Stimulated activated CD8-positive, alpha-beta memory T cell treated with anti-CD3 and anti-CD28 coated beads, Interleukin-15, amount 100 ng/mL, for 4 hours (primary cell): ENCODE data around the gene TSPEAR.
"Not testable (repeated sequence)": the region's sequence is repeated elsewhere in the genome, so short reads cannot be mapped to it uniquely, and the experiment has no call there.

Experiments used
- DNase-seq, 2 donors: peaks; one replicate each; pipeline ENCODE4 v3.0.0-alpha.2; 2020; ENCODE audit warnings: low read depth in 2 of 2

Gene TSPEAR

GRCh38 chr21:44484498-44485253 is 226.7 kb downstream of the TSPEAR start:
- no peak for DNase-seq

GRCh38 chr21:44483288-44484237 is 227.8 kb downstream of the TSPEAR start:
- DNase-seq = no peak

DNA sequence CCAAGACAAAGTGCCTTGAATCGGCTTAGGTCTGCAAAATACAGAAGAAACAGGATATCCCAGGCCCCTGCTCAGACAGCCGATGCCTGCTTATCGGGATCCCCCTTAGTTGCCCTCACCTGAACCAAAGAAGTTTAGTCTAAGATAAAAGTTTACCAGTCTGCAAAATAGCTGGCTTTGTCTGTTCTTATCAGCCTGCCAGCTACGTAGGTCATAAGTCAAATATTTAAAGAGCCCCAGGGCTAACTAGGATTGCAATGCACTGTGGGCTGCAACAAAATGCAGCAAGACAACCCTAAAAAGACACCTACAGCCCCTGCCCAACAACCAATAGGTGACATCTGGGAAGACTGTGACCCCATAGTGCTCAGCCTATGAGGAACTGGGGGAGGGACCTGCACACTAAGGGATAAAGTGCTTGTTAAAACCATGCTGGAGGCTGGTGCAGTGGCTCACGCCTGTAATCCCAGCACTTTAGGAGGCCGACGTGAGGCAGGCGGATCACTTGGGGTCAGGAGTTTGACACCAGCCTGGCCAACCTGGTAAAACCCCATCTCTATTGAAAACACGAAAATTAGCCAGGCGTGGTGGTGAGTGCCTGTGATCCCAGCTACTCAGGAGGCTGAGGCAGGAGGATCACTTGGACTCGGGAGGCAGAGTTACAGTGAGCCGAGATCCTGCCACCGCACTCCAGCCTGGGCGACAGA is 228.6 kb downstream of the TSPEAR start:
- DNase-seq = no peak

DNA sequence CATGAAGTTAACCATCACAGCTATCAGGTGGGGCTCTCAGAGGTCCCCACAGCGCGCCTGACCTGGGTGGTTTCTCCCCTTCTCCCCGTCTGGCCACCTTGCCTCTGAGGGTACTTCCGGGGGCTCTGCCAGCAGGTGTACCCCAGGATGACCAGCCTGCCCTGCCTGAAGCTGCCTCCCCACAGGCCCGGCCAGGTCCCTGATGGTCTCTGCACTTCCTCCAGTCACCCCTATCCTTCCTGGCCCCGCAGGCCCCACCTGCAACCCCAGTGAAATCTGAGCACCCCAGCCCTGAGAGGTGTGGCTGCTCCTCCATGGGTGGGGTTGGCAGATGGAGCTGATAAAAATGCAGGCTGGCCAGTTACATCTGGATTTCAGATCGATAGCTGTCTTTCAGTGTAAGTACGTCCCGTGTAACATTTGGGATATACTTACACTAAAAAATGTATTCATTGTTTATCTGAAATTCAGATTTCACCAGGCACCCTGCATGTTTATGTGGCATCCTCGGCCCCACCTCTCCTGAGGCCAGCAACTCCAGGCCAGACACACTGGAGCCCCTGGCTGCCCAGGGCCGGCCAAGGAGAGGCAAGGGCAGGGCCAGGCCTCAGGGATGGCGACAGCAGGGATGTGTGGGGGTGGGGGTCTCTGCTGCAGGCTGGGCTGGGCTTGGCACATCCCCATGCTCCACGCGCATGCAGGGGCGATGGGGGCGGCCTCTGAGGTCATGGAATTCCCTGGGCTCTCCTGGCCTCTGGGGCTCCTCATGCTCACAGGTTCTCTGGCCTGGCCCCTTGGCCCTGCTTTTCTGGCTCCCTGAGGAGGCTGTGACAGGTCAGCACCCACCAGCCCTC is 230.9 kb downstream of the TSPEAR start:
- DNase-seq = no peak

DNA sequence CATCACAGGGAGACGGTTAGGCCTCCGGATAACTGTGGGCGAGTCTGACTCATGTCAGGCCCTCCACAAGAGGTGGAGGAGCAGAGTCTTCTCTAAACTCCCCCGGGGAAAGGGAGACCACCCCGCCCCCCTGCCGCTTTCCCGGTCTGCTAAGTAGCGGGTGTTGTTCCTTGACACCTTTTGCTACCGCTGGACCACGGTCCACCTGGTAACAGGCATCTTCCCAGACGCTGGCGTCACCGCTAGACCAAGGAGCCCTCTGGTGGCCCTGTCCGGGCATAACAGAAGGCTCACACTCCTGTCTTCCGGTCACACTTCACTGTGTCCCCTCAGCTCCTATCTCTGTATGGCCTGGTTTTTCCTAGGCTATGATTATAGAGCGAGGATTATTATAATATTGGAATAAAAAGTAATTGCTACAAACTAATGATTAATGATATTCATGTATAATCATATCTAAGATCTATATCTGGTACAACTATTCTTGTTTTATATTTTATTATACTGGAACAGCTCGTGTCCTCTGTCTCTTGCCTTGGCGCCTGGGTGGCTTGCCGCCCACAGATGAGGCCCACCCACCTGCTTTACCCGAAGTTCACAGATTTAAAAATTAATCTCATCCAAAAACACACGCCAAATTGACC is 231.7 kb downstream of the TSPEAR start:
- DNase-seq = not testable (repeated sequence)

DNA sequence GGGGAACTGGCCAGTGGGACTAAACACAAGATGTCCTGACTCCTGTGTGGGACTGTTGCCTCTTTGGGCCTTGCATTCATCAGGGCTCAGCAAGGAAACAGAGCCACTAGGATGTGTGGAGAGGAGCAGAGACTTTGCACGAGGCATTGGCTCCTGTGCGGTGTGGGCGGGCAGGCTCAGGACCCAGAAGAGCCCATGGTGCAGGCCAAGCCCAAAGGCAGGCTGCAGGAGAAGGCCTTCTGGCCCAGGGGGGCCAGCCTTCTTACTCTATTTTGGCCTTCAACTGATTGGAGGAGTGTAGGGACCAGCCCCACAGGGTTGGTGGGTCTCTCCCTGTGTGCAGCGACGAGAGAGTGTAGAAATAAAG is 232.6 kb downstream of the TSPEAR start:
- no peak for DNase-seq

GRCh38 chr21:44478124-44478800 is 233.1 kb downstream of the TSPEAR start:
- no peak for DNase-seq

GRCh38 chr21:44477712-44478111 is 233.7 kb downstream of the TSPEAR start:
- no peak for DNase-seq

DNA sequence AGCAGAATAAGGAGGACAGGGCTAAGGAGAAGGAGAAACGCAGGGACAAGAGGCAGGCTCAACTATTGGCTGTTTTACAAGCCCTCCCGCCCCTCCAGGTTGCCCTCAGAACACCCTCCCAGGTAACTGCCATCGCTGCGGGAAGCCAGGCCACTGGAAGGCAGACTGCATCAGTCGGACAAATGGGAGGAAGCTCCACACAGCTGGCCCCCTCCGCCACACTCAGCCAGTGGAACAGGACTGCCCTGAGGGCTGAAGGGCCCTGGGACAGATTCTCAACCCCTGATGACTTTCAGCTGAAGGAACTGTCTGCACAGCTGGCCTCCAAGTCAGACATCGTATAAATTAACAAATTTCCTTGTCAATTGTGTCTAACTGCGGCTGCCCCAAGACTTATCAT is 234.2 kb downstream of the TSPEAR start:
- no peak for DNase-seq

DNA sequence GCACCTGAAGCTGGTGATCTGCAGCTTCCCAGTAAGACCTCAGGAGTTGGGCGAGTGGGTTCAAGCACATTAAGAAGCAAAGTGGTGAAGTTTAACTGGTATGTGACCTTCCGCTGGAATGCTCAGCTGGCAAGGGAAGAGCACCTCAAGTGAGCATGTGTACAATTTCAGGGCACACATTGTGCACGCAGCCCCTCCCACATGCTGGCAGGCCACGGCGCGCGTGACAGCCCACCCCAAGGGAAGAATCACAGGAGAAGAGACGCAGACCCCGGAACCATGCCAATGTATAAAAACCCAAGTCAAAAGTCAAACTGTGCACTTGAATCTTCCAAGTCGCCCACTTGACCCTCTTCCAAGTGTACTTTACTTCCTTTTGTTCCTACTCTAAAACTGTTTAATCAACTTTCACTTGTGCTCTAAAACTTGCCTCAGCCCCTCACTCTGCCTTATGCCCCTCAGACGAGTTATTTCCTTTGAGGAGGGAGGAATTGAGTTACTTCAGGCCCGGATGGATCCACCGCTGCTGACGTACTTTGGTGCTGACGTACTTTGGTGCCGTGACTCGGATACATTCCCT is 236.0 kb downstream of the TSPEAR start:
- DNase-seq = no peak

- DNase-seq = no peak
Observed at GRCh38 chr21:44473915-44474555, 237.3 kb downstream of the TSPEAR start.

DNA sequence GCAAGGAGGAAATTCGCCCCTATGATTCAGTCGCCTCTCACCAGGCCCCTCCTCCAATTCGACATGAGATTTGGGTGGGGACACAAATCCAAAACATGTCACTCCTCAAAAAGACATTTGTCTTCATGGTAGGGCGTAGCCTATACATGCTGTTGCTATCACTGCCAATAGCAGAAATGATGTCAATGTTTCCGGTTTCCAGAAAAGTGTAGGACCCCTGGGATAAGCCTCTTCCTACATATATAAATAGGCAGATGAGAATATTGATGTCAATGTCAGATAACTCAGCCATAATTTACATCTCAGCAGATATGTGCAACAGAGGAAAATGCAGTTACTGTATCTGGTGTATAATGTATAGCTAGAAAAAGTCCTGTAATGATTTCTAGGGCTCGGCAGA is 239.4 kb downstream of the TSPEAR start:
- DNase-seq = no peak

DNA sequence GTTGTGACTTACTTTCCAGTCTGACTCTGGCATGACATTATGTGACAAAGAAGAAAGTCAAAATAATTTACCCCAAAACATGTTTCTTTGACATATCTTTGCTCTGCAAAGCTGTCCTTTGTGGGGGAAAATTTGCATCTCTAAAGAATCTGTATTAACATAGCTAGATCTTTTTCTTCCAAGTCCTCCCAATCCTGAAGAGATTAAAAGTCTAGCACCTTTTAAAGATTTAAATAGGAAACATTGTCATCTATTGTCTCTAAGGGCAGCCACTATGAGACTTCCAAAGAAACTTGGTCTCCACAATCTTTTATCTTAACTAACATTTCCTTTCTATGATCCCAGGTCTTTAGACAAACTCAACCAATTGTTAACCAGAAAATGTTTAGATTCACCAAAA is 240.0 kb downstream of the TSPEAR start:
- no peak for DNase-seq

DNA sequence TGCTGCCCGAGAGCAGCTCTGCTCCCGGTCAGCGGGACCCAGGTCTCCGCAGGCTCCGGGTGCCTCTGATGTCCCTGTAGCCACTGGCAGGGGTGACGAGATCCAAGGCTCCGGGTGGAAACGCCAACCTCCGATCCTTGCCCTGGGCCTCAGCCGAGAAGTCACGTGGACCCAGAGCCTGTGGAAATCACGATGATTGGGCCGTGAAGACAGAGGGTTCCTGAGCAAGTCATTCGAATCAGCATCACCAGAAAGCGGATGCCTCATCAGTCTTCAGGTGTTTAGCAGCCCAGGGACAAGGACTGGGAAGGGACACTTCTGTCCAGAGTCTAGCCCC is 243.5 kb downstream of the TSPEAR start:
- no peak for DNase-seq

- no peak for DNase-seq
Observed at GRCh38 chr21:44466996-44467858, 244.1 kb downstream of the TSPEAR start.

DNA sequence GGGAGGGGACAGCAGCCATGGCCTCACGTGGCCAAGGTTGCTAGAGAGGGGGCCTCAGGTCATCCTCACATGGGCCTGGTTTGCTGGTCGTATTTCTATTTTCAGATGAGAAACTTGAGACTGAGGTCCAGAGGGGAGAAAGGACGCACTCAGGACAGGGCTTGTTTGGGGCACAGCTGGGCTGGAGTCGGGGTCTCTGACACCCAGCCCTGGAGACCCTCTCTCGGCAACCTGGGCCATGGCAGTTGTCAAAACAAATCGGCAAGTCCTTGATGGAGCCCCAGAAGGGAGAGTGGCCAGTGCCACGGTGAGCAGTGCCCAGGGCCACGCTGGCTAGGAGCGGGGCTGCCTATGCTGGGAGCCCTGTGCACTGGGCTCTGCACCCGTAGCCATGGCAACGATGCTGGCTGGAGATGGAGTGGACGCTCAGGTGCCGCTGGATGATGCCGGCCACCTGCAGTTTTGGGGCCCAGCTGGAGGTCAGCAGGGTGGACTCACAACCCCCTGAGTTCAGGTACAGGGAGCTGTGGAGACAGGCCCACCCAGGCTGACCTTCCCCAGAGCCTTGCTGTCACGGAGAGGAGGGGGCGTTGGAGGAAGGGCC is 244.9 kb downstream of the TSPEAR start:
- no peak for DNase-seq

GRCh38 chr21:44464351-44464750 is 247.0 kb downstream of the TSPEAR start:
- DNase-seq = no peak

DNA sequence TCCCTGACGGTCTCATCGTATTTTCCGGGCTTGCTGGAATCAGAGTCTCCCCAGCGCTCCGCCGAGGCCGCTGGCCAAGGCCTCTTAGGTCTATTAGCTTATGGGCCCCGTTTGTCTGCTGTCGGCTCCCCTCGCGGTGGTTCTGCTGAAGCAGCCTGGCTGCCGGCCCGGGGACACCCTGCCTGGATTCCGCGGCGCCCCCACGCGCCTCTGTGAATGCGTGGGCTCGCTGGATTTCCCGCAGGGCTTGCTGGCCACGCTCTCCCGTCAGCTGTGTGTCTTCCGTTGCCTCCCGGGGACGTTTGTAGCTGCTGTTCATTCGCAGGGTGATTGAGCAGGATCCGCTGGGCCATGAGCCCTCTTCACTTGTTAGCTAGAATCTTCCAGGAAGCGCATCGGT is 247.6 kb downstream of the TSPEAR start:
- no peak for DNase-seq
